Measurements from ENCODE around the gene MRPL14. TPM values are rescaled to one million over a fixed set of nuclear protein-coding genes. Genes with fewer than 3 reads are reported as not detected.

The MRPL14 gene
- total RNA-seq, 1 donor from 2014 or later: 40.4 TPM

DNA sequence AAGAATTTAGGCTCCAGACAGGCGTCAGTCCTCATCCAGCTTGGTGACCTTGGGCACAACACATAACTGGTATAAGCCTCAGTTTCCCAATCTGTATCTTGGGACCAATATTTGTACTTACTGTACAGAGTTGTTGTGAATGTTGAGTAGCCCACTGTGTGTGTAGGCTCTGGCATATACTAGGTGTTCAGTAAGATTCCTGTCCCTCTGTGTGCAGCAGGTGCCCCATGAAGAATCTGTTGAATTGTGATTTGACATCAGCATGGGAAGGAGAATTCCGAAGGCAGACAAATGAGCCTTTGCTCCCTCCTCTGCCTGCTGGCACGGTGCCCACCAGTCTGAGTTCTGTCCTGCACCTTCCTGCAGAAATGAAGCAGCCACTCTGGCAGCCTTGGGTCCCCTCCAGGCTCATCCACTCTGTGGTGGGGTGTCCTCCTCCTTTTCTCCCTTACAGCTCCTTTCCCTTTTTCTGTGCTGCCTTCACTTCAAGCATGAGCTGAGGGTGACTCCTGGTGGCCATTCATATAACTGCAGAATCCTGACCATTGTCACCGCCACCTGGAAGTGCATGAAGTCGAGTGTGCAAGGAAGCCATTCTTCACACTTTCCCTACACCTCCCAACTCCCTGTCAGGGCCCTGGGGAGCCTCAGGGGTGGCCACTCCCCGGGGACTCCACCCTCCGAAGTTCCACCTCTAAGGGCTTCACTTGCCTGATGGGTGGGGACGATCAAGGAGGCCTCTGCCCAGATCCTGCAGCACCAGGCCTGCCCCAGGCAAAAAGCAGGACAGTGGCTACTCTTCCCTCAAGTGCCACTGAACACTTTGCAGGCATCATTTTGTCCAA lies 48.2 kb downstream of the MRPL14 start:
- no peak overlapping the region for H3K9ac ChIP-seq
- peaks cover 21% of the 10 kb centered on the region for H3K27me3 ChIP-seq
- no peaks in the 10 kb centered on the region for H3K79me2 ChIP-seq (ENCODE audit: low read depth)
- H3K9me3 Mint-ChIP-seq: no peaks in the 10 kb centered on the region
- no peaks in the 10 kb centered on the region for H4K20me1 ChIP-seq (ENCODE audit: low read depth)
- H3K4me1 ChIP-seq: peaks cover 51% of the 10 kb centered on the region
- peak overlapping the region; percentile 33 for H3K4me3 Mint-ChIP-seq
- peak; percentile 81 for DNase-seq (ENCODE audit: low spot score)
- no peaks in the 10 kb centered on the region for H3K36me3 ChIP-seq
- peaks cover 4% of the 10 kb centered on the region for H3K36me3 Mint-ChIP-seq
- H3K9me3 ChIP-seq (ENCODE audit: low read depth): no peaks in the 10 kb centered on the region
- no peak overlapping the region for H2AFZ ChIP-seq (replicated peaks)
- TF ChIP-seq, protein P1, sequence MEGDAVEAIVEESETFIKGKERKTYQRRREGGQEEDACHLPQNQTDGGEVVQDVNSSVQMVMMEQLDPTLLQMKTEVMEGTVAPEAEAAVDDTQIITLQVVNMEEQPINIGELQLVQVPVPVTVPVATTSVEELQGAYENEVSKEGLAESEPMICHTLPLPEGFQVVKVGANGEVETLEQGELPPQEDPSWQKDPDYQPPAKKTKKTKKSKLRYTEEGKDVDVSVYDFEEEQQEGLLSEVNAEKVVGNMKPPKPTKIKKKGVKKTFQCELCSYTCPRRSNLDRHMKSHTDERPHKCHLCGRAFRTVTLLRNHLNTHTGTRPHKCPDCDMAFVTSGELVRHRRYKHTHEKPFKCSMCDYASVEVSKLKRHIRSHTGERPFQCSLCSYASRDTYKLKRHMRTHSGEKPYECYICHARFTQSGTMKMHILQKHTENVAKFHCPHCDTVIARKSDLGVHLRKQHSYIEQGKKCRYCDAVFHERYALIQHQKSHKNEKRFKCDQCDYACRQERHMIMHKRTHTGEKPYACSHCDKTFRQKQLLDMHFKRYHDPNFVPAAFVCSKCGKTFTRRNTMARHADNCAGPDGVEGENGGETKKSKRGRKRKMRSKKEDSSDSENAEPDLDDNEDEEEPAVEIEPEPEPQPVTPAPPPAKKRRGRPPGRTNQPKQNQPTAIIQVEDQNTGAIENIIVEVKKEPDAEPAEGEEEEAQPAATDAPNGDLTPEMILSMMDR (IDR thresholded peaks at IDR 0.05): peak; percentile 87
- no peak for TF ChIP-seq EZH2phosphoT487 (IDR thresholded peaks at IDR 0.05)
- H3K27me3 Mint-ChIP-seq (ENCODE audit: insufficient read depth, low read depth): peaks cover 8% of the 10 kb centered on the region
- no peak overlapping the region for H3K27ac ChIP-seq
- peaks cover 40% of the 10 kb centered on the region for H3F3A ChIP-seq (ENCODE audit: low read depth)
- peak overlapping the region; percentile 3 for H3K27ac Mint-ChIP-seq
- H3K4me2 ChIP-seq: no peak overlapping the region
- H3K4me3 ChIP-seq: no peak overlapping the region
- peaks cover 55% of the 10 kb centered on the region for H3K4me1 Mint-ChIP-seq

DNA sequence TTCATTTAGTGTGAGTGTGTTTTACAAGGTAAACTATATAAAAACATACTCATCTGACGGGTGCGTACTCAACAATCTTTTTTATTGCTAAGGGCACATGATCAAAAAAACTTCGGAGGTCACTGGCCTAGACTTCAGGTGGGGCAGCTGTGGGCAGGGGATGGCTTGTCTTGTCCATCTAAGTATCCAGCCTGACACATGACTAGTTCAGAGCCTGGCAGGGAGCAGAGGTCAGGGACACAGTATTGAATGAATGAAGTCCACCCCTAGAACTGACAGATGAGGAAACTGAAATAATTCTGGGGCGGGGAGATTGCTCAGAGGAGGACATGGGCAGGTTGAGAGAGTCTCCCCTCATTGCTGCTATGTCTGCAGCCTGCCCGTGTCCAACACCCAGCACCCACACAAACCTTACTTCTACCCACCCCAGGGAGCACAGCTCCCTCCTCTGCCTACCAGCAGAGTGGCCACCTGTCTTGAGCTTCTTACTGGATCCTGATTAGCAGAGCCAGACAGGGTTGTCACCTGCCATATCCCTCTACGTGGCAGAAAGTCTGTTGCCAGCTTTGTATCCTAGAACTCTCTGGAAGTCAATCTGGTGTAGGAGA lies 48.9 kb downstream of the MRPL14 start:
- Histone ChIP-seq H3K4me3 (no peak overlapping the region), H2AFZ (replicated peaks) (no peak overlapping the region), H3K79me2 (ENCODE audit: low read depth) (no peaks in the 10 kb centered on the region), H3K27ac (no peak overlapping the region), H4K20me1 (ENCODE audit: low read depth) (no peaks in the 10 kb centered on the region), H3K27me3 (peaks cover 21% of the 10 kb centered on the region), H3K4me2 (no peak overlapping the region), H3K9me3 (ENCODE audit: low read depth) (no peaks in the 10 kb centered on the region), H3K4me1 (peaks cover 54% of the 10 kb centered on the region), H3F3A (ENCODE audit: low read depth) (peaks cover 46% of the 10 kb centered on the region), H3K36me3 (no peaks in the 10 kb centered on the region), H3K9ac (no peak overlapping the region)
- H3K9me3 Mint-ChIP-seq: no peaks in the 10 kb centered on the region
- DNase-seq (ENCODE audit: low spot score): no peak
- H3K4me3 Mint-ChIP-seq: peak overlapping the region; percentile 46
- peaks cover 4% of the 10 kb centered on the region for H3K36me3 Mint-ChIP-seq
- H3K4me1 Mint-ChIP-seq: peaks cover 57% of the 10 kb centered on the region
- H3K27me3 Mint-ChIP-seq (ENCODE audit: insufficient read depth, low read depth): peaks cover 8% of the 10 kb centered on the region
- H3K27ac Mint-ChIP-seq: no peak overlapping the region
- TF ChIP-seq, protein P1 (IDR thresholded peaks at IDR 0.05): no peak
- TF ChIP-seq EZH2 (IDR thresholded peaks at IDR 0.05) (no peak), EZH2phosphoT487 (IDR thresholded peaks at IDR 0.05) (no peak)

GRCh38 chr6:44077214-44077946 lies 49.9 kb downstream of the MRPL14 start:
- Histone ChIP-seq H3K27ac (no peak overlapping the region), H3K27me3 (peaks cover 21% of the 10 kb centered on the region), H3F3A (ENCODE audit: low read depth) (peaks cover 53% of the 10 kb centered on the region), H3K36me3 (no peaks in the 10 kb centered on the region), H3K4me3 (no peak overlapping the region), H3K4me2 (no peak overlapping the region), H3K9ac (no peak overlapping the region), H3K4me1 (peaks cover 61% of the 10 kb centered on the region), H3K9me3 (ENCODE audit: low read depth) (no peaks in the 10 kb centered on the region), H3K79me2 (ENCODE audit: low read depth) (no peaks in the 10 kb centered on the region), H4K20me1 (ENCODE audit: low read depth) (no peaks in the 10 kb centered on the region), H2AFZ (replicated peaks) (no peak overlapping the region)
- TF ChIP-seq EZH2phosphoT487 (IDR thresholded peaks at IDR 0.05) (no peak), EZH2 (IDR thresholded peaks at IDR 0.05) (no peak)
- TF ChIP-seq, protein P1 (IDR thresholded peaks at IDR 0.05): no peak
- H3K27ac Mint-ChIP-seq: no peak overlapping the region
- H3K4me1 Mint-ChIP-seq: peaks cover 58% of the 10 kb centered on the region
- H3K36me3 Mint-ChIP-seq: peaks cover 4% of the 10 kb centered on the region
- H3K4me3 Mint-ChIP-seq: peak overlapping the region; percentile 64
- no peak for DNase-seq (ENCODE audit: low spot score)
- H3K9me3 Mint-ChIP-seq: no peaks in the 10 kb centered on the region
- peaks cover 8% of the 10 kb centered on the region for H3K27me3 Mint-ChIP-seq (ENCODE audit: insufficient read depth, low read depth)

Data from neural progenitor cell (in vitro differentiated cells).